ENCODE measurements around the gene ADSS1.

The ADSS1 gene

DNA sequence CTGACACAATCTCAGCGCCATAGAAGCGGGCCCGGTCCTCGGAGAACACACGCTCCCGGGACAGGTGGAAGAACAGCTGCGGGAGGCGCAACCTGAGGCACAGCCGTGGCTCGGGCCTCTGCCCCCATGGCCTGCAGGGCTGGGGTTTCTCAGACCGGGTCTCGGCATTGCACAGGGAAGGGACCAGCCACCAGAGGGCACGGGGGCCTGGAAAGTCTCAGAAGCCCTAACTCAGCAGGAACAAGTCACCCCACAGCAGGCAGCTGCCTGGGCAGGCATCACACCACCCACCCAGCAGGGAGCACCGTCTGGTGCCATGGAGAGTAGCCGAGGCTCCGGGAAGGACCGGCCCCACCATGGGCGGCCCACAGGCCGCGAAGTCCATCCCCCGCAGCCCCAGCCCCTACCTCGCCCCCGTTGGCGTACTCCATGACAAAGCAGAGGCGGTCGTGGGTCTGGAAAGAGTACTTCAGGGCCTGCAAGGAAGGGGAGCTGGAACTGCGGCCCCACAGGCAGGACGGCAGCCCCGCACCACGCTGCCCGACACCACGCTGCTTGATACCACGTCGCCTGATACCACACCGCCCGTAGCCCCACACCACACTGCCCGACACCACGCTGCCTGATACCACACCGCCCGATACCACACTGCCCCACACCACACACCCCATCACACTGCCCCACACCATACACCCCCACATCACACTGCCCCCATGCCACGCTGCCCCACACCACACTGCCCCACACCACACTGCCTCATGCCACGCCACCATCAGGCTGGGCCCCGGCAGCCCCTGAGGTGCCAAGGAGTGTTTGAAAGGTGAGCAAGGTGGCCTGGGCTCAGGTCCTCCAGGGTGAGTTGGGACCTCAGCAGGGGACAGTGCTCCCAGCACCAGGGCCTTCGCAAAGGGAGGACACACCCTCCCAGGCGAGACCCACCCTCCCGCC lies 49.8 kb downstream of the ADSS1 start:
- TF ChIP-seq, protein P1, sequence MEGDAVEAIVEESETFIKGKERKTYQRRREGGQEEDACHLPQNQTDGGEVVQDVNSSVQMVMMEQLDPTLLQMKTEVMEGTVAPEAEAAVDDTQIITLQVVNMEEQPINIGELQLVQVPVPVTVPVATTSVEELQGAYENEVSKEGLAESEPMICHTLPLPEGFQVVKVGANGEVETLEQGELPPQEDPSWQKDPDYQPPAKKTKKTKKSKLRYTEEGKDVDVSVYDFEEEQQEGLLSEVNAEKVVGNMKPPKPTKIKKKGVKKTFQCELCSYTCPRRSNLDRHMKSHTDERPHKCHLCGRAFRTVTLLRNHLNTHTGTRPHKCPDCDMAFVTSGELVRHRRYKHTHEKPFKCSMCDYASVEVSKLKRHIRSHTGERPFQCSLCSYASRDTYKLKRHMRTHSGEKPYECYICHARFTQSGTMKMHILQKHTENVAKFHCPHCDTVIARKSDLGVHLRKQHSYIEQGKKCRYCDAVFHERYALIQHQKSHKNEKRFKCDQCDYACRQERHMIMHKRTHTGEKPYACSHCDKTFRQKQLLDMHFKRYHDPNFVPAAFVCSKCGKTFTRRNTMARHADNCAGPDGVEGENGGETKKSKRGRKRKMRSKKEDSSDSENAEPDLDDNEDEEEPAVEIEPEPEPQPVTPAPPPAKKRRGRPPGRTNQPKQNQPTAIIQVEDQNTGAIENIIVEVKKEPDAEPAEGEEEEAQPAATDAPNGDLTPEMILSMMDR (IDR thresholded peaks at IDR 0.05; ENCODE audit: low read depth, low read length, missing control alignments), result peak; percentile 4
- DNase-seq (ENCODE audit: low read depth), result no peak
- no peak overlapping the region for H3K4me3 ChIP-seq (ENCODE audit: low read depth, low read length)

DNA sequence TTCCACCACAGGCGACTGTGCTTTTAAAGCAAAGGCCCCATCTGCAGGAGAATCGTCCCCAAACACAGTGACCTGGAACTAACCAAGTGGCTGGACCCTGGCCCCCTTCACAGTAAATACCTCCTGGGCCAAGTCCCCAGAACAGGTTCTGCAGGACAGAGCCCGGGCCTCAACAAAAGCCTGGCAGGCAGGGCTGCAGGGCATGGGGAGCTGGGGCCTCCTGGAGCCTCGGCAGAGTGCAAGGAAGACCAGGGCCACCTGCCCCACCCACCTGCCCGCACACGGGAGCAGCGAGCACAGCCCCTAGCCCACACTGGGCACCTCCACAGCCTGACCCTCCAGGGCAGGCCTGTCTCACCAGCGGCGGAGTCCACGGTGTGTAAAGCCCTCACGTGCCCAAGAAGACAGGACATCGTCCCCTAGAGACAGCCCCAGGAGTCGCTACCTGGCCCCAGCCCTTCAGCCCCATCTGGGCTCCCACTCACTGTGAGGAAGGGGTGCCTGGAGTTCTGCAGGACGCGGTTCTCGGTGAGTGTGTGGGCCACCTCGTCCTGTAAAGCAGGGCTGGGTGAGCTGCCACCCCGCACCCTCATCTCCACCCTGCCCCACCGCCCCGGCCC lies 50.5 kb downstream of the ADSS1 start:
- TF ChIP-seq, protein P1 (IDR thresholded peaks at IDR 0.05; ENCODE audit: low read depth, low read length, missing control alignments), result no peak
- no peak overlapping the region for H3K4me3 ChIP-seq (ENCODE audit: low read depth, low read length)
- no peak for DNase-seq (ENCODE audit: low read depth)

DNA sequence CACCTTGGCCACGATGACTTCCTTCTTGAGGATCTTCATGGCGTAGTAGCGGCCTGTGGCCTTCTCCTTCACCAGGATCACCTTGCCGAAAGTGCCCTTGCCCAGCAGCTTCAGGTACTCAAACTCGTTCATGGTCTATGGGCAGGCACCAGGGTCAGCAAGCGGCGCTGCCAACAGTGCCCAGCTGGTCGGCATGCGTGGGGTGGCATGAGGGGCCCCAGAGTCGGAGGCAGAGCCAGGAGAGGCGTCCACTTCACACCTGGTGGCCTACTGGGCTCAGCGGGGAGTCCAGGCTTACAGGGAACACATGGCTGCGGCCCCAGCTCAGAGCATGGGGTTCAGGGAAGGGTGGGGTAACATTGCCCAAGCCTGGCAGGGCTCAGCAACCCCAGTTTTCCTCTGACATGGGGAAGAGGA lies 51.1 kb downstream of the ADSS1 start:
- DNase-seq (ENCODE audit: low read depth), result no peak
- no peak overlapping the region for H3K4me3 ChIP-seq (ENCODE audit: low read depth, low read length)
- TF ChIP-seq, protein P1 (IDR thresholded peaks at IDR 0.05; ENCODE audit: low read depth, low read length, missing control alignments), result no peak

DNA sequence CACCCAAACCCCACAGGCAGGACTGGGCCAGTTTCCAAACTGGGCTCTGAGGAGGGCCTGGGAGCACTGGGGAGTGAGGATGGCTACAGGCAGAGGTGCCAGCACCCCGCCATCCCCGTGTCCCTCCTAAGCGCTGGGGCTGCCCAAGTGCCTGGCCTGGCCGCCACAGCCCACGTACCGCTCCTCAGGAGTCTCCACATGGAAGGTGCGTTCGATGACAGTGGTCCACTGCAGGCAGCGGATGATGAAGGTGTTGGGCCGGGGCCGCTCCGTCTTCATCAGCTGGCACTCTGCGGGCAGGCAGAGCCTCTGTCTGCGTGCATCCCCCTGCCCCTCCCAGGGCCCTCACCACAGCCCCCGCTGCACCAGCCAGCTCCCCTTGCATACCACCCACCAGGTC lies 52.5 kb downstream of the ADSS1 start:
- DNase-seq (ENCODE audit: low read depth), result no peak
- TF ChIP-seq, protein P1 (IDR thresholded peaks at IDR 0.05; ENCODE audit: low read depth, low read length, missing control alignments), result no peak
- no peak overlapping the region for H3K4me3 ChIP-seq (ENCODE audit: low read depth, low read length)

DNA sequence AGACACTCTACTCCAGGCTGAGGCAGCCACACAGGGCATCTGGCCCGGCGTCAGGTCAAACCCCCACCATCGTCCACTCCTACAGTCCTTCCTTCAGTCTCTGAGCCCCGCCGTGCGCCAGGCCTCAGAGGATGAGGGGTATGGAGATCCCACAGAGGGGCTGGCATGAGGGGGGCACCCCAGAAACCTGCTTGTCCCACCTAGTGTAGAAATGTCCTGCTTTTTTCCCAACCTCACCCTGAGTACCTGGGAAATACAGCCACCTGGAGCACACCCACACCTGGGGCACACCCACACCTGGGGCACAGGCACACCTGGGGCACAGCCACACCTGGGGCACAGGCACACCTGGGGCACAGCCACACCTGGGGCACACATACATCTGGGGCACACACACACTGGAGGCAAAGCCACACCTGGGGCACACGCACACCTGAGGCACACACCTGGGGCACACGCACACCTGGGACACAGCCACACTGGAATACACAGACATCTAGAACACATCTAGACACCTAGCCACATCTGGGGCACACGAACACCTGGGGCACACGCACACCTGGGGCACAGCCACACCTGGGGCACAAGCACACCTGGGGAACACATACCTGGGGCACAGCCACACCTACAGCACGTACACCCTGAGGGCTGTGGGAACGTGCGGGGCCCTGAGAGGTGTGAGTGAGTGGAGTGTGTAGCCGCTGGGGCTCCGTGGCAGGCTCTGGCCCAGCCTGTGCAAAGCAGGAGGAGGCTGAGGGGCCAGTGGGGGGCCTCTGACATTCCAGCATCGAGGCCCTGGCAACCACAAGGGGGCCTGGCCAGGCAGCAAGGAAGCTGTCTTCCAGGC lies 53.2 kb downstream of the ADSS1 start:
- H3K4me3 ChIP-seq (ENCODE audit: low read depth, low read length), result no peak overlapping the region
- no peak for DNase-seq (ENCODE audit: low read depth)
- TF ChIP-seq, protein P1 (IDR thresholded peaks at IDR 0.05; ENCODE audit: low read depth, low read length, missing control alignments), result no peak

DNA sequence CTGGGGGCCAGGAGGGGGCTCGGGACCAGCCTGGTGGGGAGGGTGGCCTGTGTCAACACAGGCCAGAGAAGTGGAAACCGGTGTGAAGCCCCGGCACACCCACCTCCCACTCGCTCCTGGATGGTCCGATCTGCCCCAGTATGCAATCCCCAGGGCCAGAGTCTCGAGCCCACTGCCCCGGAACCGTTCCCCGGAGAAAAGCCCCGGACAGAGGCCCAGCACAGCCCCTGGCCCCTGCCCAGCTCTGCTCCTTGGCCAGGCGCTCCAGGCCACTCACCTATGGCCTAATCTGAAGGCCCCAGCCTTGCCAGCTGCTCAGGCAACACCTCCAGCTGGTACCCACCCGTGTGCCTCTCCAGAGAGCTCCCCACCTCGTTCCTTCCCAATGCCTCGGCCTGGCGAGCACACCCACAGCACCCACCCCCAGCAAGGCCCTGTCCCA lies 53.8 kb downstream of the ADSS1 start:
- TF ChIP-seq, protein P1 (IDR thresholded peaks at IDR 0.05; ENCODE audit: low read depth, low read length, missing control alignments), result no peak
- no peak overlapping the region for H3K4me3 ChIP-seq (ENCODE audit: low read depth, low read length)
- no peak for DNase-seq (ENCODE audit: low read depth)

All from GM12864 (cell line).